K562 (cell line): ENCODE measurements around the gene CYB5B. TPM values are rescaled to one million over a fixed set of nuclear protein-coding genes. Genes with fewer than 3 reads are reported as not detected.

Source experiments
- ATAC-seq: fragments of 200-7000 bp; cut with Tn5 transposase; 3 replicates; pipeline ENCODE4 v1.9.1; 2020; ENCODE audit warnings: moderate library complexity
- BruUV-seq: library from RNA; stranded (reverse); fragments of 400-500 nt; replicated peaks from 2 replicates; lab custom pipeline; 2021; lab: Mats Ljungman, UMichigan
- CTCF ChIA-PET: fragments of 300-600 bp; formaldehyde crosslinking; extraction: SDS; loops from one replicate; lab custom pipeline; 2021; ENCODE audit warnings: low intra/inter-chr PET ratio; lab: Yijun Ruan, JAX
- POLR2A ChIA-PET: fragments of 300-600, 350-650 bp; sonication (Branson Sonifier 250); formaldehyde crosslinking; extraction: SDS; loops from one replicate; lab custom pipeline; 2021; ENCODE audit warnings: antibody characterized with exemption, inconsistent platforms; lab: Yijun Ruan, JAX
- DNase-seq, 4 experiments: peaks; one replicate each; pipeline versions ENCODE4 v3.0.0 to v3.0.0-alpha.2; 2011 to 2018; ENCODE audit warnings: low spot score in 3 of 4, mixed read lengths in 3 of 4; ENCODE audit errors: extremely low read depth in 1 of 4
- FAIRE-seq: peaks from 2 replicates; lab custom pipeline; 2011; peaks lifted over from hg19 to GRCh38; lab: Jason Lieb, UNC
- H2AFZ ChIP-seq: 2 replicates; pipeline ENCODE4 v1.6.0; 2011; ENCODE audit warnings: low read depth, low read length, control low read depth, inconsistent platforms
- H3K27ac ChIP-seq: fragments of 200-600 bp; 3 replicates; pipeline ENCODE4 v1.8.0; 2011; ENCODE audit warnings: low read depth, mild to moderate bottlenecking, control low read depth, inconsistent platforms, low read length, moderate library complexity, mixed read lengths; ENCODE audit errors: extremely low read depth
- H3K27me3 ChIP-seq, 2 experiments: fragments of 300-600 bp in 1 of 2; 2 replicates in 1 of 2; 3 replicates in 1 of 2; pipeline versions ENCODE4 v1.6.0 to v1.8.0; 2011; ENCODE audit warnings: inconsistent platforms in 2 of 2, low read length in 2 of 2, mild to moderate bottlenecking in 1 of 2, mixed read lengths in 1 of 2, moderate library complexity in 1 of 2; ENCODE audit not compliant: control insufficient read depth in 2 of 2, insufficient read depth in 2 of 2
- H3K36me3 ChIP-seq: fragments of 300-600 bp; 3 replicates; pipeline ENCODE4 v1.8.0; 2011; ENCODE audit warnings: mild to moderate bottlenecking, low read length, inconsistent platforms; ENCODE audit not compliant: control insufficient read depth, insufficient read depth
- H3K4me1 ChIP-seq, 2 experiments: fragments of 200-600 bp in 1 of 2; replicated peaks in 1 of 2; 2 replicates in 1 of 2; 3 replicates in 1 of 2; pipeline versions ENCODE4 v1.5.1 to v1.8.0; 2011; ENCODE audit warnings: inconsistent platforms in 2 of 2, low read length in 2 of 2, mild to moderate bottlenecking in 1 of 2, mixed read lengths in 1 of 2, moderate library complexity in 1 of 2; ENCODE audit not compliant: control insufficient read depth in 2 of 2, insufficient read depth in 2 of 2
- H3K4me2 ChIP-seq: 2 replicates; pipeline ENCODE4 v1.6.1; 2011; ENCODE audit warnings: low read length, control low read depth, inconsistent platforms, mixed read lengths; ENCODE audit not compliant: insufficient read depth
- H3K4me3 ChIP-seq: fragments of 200-600 bp; sonication (generic), shearing (Covaris generic); 2 replicates; pipeline ENCODE4 v1.5.1; 2016; ENCODE audit warnings: control low read depth, inconsistent platforms
- H3K79me2 ChIP-seq: fragments of 200-600 bp; 3 replicates; pipeline ENCODE4 v1.8.0; 2011; ENCODE audit warnings: low read length, inconsistent platforms; ENCODE audit not compliant: control insufficient read depth, insufficient read depth
- H3K9ac ChIP-seq, 2 experiments: 2 replicates each; pipeline versions ENCODE4 v1.6.0 to v1.6.1; 2011; ENCODE audit warnings: low read depth in 2 of 2, low read length in 2 of 2, control low read depth in 1 of 2, inconsistent platforms in 1 of 2, mild to moderate bottlenecking in 1 of 2, mixed read lengths in 1 of 2; ENCODE audit not compliant: insufficient read depth in 1 of 2
- H3K9me1 ChIP-seq: one replicate; pipeline ENCODE4 v1.6.0; 2011; ENCODE audit warnings: inconsistent platforms, mild to moderate bottlenecking, low read length, moderate library complexity; ENCODE audit not compliant: control insufficient read depth, insufficient read depth
- H3K9me3 ChIP-seq: replicated peaks from 2 replicates; pipeline ENCODE4 v1.5.1; 2011; ENCODE audit warnings: low read depth, low read length, inconsistent platforms; ENCODE audit not compliant: control insufficient read depth, insufficient read depth
- H4K20me1 ChIP-seq: replicated peaks from 2 replicates; pipeline ENCODE4 v1.6.1; 2011; ENCODE audit warnings: low read length, inconsistent platforms, mixed read lengths; ENCODE audit not compliant: control insufficient read depth, insufficient read depth
- CEBPG ChIP-seq, 3 experiments: fragments of 200-800 bp in 1 of 3; sonication (Bioruptor generic) in 1 of 3; sonication (generic) in 1 of 3; formaldehyde crosslinking in 1 of 3; IDR thresholded peaks in 2 of 3; conservative IDR thresholded peaks in 1 of 3; 2 replicates each; pipeline versions ENCODE4 v1.6.1 to v1.8.0; 2016 to 2022; ENCODE audit warnings: missing compliant biosample characterization in 2 of 3, missing genetic modification characterization in 2 of 3, mild to moderate bottlenecking in 1 of 3, missing genetic modification reagents in 1 of 3
- IRF2 ChIP-seq: sonication (generic); formaldehyde crosslinking; IDR thresholded peaks from 2 replicates; pipeline ENCODE4 v1.8.1; 2022; ENCODE audit warnings: mild to moderate bottlenecking, missing genetic modification reagents
- MEF2A ChIP-seq: IDR thresholded peaks from 2 replicates; pipeline ENCODE4 v1.6.1; 2011; ENCODE audit warnings: low read depth, mild to moderate bottlenecking, low read length, moderate library complexity; ENCODE audit not compliant: control insufficient read depth
- SMARCE1 ChIP-seq: fragments of 450-650 bp; IDR thresholded peaks from 2 replicates; pipeline ENCODE4 v1.7.1; 2016; ENCODE audit warnings: mild to moderate bottlenecking
- STAT5A ChIP-seq: IDR thresholded peaks from 2 replicates; pipeline ENCODE4 v1.6.1; 2012; ENCODE audit warnings: low read length, inconsistent platforms, borderline replicate concordance
- WGBS: fragments of 100-300 bp; shearing (Covaris generic); methylation state at CpG from one replicate; pipeline ENCODE4 v1.1.6; 2016; ENCODE audit warnings: low coverage, mixed read lengths; ENCODE audit not compliant: insufficient coverage; ENCODE audit errors: missing lambda C conversion rate; 5-methylcytosine and 5-hydroxymethylcytosine counted together
- in situ Hi-C: fragments of 300-500 bp; cut with MboI; formaldehyde crosslinking; loops from 4 replicates; pipeline ENCODE4 v1.15.0; 2018; ENCODE audit warnings: inconsistent platforms, mixed read lengths
- intact Hi-C: fragments of 100-400 bp; cut with micrococcal nuclease; formaldehyde crosslinking; loops from 2 replicates; pipeline ENCODE4 v1.14.2; 2022
- polyA plus RNA-seq, 8 experiments: library from polyadenylated mRNA; depleted of rRNA in 4 of 8; stranded (reverse) in 5 of 8; unstranded in 3 of 8; fragments of >200 nt; fragmentation: Nextera tagmentation in 2 of 8; fragmentation: Illumina TruSeq in 1 of 8; extraction: Ambion mirVana in 2 of 8; extraction: Trizol in 1 of 8; gene quantifications; 2 replicates each; pipeline versions ENCODE4 v1.2.1 to v1.2.3, GENCODE V29; 2011 to 2014; ENCODE audit warnings: inconsistent platforms in 1 of 8, missing spikeins in 1 of 8
- total RNA-seq, 7 experiments: library from RNA; depleted of rRNA in 6 of 7; stranded (reverse); fragments of >200 nt in 6 of 7; fragmentation: Illumina TruSeq in 2 of 7; extraction: Trizol in 2 of 7; gene quantifications; 2 replicates each; pipeline versions ENCODE4 v1.2.1 to v1.2.3, GENCODE V29; 2011 to 2021; ENCODE audit warnings: low replicate concordance in 1 of 7
- TF ChIP-seq, protein P1 (sequence below): fragments of 150-350 bp; IDR thresholded peaks from 2 replicates; pipeline ENCODE4 v1.6.1; 2014; ENCODE audit warnings: low read depth, mild to moderate bottlenecking, low read length, borderline replicate concordance

The CYB5B gene
- total and polyA plus RNA-seq, 9 of the 15 experiments (the other 6 are each of a cell fraction or from before 2014, with no cell fraction given) = 29.9 to 274 (median 136) TPM

DNA sequence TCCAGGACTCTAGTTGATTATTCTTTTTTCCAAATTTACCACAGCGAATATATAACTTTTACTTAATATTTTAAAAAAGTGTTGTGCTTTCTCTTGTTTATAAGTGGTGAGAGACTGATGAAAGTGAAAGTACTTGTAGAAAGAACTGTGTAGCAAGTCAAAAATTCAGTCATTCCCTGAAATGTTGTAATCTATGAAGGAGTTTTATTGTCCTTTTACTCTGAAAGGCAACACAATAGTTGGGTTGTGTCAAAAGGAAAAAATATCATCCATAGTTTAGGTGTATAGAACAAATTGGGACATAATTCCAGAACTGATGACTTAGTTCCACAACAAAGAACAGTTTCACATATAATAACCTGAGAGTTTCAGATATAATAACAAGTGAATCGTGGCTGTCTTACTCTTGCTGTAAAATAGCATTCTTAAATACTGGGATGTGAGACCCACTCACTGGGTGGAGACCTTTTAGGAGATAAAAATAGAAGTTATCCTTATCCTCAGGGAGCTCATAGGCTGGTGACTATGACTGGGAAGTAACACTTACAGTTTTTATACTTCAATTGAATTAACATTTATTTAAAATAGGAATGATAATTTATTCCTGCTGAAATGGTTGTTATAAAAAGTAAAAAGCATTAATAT is 20.6 kb downstream of the CYB5B start:
- intact Hi-C loops = no loop called here
- H3K9me3 ChIP-seq = no peaks in the 10 kb centered on the region
- H3K9ac ChIP-seq = peak overlapping the region in 1 of 2 experiments; percentile 49; a peak in 2 of 4 replicates
- peaks cover 47% of the 10 kb centered on the region for H3K79me2 ChIP-seq
- peak; percentile 37 for FAIRE-seq
- CTCF ChIA-PET = no interaction called here
- peak overlapping the region; percentile 30 for H3K4me2 ChIP-seq
- H3K9me1 ChIP-seq = no peaks in the 10 kb centered on the region
- TF ChIP-seq CEBPG (CRISPR knock-in tag; IDR thresholded peaks at IDR 0.05) (no peak), CEBPG (tag; conservative IDR thresholded peaks at IDR 0.05 in 1 of 2, IDR thresholded peaks at IDR 0.05 in 1 of 2) (0 out of 4 replicates have a peak, but pooled peaks of 1 of the 2 experiments have one; percentile 20), STAT5A (no peak), IRF2 (CRISPR knock-in tag) (no peak), MEF2A (0 out of 2 replicates have a peak, but pooled peaks have one; percentile 36), SMARCE1 (no peak)
- TF ChIP-seq, protein P1, sequence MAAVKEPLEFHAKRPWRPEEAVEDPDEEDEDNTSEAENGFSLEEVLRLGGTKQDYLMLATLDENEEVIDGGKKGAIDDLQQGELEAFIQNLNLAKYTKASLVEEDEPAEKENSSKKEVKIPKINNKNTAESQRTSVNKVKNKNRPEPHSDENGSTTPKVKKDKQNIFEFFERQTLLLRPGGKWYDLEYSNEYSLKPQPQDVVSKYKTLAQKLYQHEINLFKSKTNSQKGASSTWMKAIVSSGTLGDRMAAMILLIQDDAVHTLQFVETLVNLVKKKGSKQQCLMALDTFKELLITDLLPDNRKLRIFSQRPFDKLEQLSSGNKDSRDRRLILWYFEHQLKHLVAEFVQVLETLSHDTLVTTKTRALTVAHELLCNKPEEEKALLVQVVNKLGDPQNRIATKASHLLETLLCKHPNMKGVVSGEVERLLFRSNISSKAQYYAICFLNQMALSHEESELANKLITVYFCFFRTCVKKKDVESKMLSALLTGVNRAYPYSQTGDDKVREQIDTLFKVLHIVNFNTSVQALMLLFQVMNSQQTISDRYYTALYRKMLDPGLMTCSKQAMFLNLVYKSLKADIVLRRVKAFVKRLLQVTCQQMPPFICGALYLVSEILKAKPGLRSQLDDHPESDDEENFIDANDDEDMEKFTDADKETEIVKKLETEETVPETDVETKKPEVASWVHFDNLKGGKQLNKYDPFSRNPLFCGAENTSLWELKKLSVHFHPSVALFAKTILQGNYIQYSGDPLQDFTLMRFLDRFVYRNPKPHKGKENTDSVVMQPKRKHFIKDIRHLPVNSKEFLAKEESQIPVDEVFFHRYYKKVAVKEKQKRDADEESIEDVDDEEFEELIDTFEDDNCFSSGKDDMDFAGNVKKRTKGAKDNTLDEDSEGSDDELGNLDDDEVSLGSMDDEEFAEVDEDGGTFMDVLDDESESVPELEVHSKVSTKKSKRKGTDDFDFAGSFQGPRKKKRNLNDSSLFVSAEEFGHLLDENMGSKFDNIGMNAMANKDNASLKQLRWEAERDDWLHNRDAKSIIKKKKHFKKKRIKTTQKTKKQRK = no peak
- TF ChIP-seq, all 486 proteins: peak for 2
- Histone ChIP-seq H3K27me3 (no peaks in the 10 kb centered on the region), H3K36me3 (peaks cover 37% of the 10 kb centered on the region; the same call in 2 of the 3 replicates), H3K4me3 (no peak overlapping the region), H3K4me1 (peaks cover 4 to 13% of the 10 kb centered on the region in 2 experiments; a peak in 3 of 5 replicates), H3K27ac (peak overlapping the region; percentile 53; the same call in 2 of the 3 replicates), H4K20me1 (no peaks in the 10 kb centered on the region), H2AFZ (peak overlapping the region; percentile 46; the same call in 1 of the 2 replicates)
- POLR2A ChIA-PET = interaction anchor here (1.0 kb wide), 1 partner anchor 18 kb away, joined by 3 read pairs; no protein-coding TSS in a partner anchor
- BruUV-seq = no TSS peak
- DNase-seq = no peak
- WGBS = 11% methylated on average over 2 of the region's 2 CpGs
- in situ Hi-C loops = no loop called here
- ATAC-seq = peak; percentile 35; the same call in 1 of the 3 replicates
